HG02938 (cell line): Measurements from ENCODE around the gene STARD3.

Source experiments
- ATAC-seq: cut with Tn5 transposase; IDR thresholded peaks from one replicate; pipeline ENCODE4 v1.9.1; 2021; ENCODE audit warnings: mild to moderate bottlenecking, moderate library complexity; ENCODE audit not compliant: unreplicated experiment

Gene STARD3

GRCh38 chr17:39618956-39619785, 17.8 kb upstream of the STARD3 start:
- no peak for ATAC-seq

- ATAC-seq, result no peak
These were observed 17.2 kb upstream of the STARD3 start for GRCh38 chr17:39619786-39620101.

GRCh38 chr17:39621523-39622379, 15.2 kb upstream of the STARD3 start:
- ATAC-seq, result no peak

- ATAC-seq, result no peak
These were observed 14.5 kb upstream of the STARD3 start for GRCh38 chr17:39622380-39623006.

GRCh38 chr17:39623356-39623950, 13.5 kb upstream of the STARD3 start:
- no peak for ATAC-seq

GRCh38 chr17:39624313-39624712, 12.6 kb upstream of the STARD3 start:
- ATAC-seq, result no peak

- no peak for ATAC-seq
These were observed 11.7 kb upstream of the STARD3 start for GRCh38 chr17:39625198-39625785.

GRCh38 chr17:39626171-39627046, 10.5 kb upstream of the STARD3 start, which contains the start of gene PPP1R1B:
PPP1R1B (plus strand) TSS chr17:39626952; CDS start chr17:39627393, 441 bp downstream.
- no peak for ATAC-seq

- no peak for ATAC-seq
These were observed 9.8 kb upstream of the STARD3 start for GRCh38 chr17:39627047-39627711.

GRCh38 chr17:39627712-39628516, 9.0 kb upstream of the STARD3 start:
- ATAC-seq, result no peak

- no peak for ATAC-seq
These were observed 8.1 kb upstream of the STARD3 start for GRCh38 chr17:39628655-39629493.

- ATAC-seq, result no peak
These were observed 7.5 kb upstream of the STARD3 start for GRCh38 chr17:39629494-39629880.

- ATAC-seq, result no peak
These were observed 7.0 kb upstream of the STARD3 start for GRCh38 chr17:39629898-39630297.

GRCh38 chr17:39631403-39631802, 5.5 kb upstream of the STARD3 start:
- no peak for ATAC-seq

GRCh38 chr17:39632153-39632941, 4.6 kb upstream of the STARD3 start:
- no peak for ATAC-seq

GRCh38 chr17:39633570-39634183, 3.3 kb upstream of the STARD3 start:
- no peak for ATAC-seq
